ENCODE data around the gene MARK1.

Gene MARK1

DNA sequence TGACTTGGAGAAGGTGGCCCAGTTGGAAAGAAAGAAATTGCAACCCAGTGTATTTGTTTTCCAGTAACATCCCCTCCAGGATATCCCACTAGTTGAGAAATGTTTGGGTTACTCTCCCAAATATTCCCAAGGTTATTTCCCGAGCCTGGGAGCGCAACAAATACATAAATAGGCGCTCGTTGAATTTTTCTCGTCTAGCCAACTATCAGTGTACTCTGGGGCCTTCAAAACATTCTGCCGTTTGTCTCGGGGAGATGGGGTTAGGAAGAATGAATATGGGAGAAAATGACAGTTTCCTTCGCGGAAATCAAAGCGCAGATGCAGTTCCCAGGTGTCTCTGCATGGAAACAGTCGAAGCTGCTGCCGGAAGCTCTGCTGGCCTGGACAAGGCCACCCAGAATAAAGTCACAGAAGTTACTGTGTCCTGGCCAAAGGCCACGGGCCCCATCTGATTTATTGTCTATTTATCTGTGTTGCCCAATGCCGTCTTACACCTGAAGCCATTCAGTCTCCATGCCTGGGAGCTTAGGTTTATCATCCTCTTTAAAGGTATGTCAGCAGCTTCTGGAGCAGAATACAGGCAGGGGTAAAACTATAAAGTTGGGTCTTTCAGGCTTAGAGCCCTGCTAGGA, 163.2 kb downstream of the MARK1 start:
- DNase-seq (ENCODE audit: low spot score): no peak

DNA sequence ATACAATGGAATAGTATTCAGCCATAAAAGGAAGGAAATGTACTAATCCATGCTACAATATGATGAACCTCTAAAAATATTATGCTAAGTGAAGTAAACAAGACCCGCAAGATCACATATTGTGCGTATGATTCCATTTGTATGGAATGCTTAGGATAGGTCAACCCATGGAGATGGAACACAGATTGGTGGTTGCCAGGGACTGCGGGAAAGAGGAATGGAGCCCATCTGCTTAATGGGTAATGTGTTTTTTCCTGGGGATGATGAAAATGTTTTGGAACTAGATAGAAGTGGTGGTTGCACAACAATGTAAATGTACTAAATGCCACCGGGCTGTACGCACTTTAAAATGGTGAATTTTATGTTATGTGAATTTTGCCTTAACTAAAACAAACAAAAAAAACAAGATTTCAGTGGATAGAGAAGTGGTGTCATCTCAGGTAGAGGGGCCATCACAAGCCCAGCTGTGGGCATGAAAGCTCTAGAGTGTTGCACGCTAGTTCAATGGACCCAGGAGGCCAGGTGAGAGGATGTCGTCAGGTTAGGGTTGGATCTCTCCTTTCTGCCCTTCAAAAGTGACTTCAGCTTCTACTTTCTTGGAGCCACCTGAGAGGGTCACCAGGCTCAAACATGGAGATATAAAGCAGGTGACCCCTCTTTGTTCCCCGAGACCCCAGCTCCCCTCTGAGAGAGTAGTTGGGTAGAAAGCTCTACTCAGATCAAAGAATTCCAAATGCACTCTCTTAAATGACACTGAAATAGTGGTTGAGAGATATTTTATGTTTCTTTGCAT, 164.7 kb downstream of the MARK1 start:
- DNase-seq (ENCODE audit: low spot score): no peak

DNA sequence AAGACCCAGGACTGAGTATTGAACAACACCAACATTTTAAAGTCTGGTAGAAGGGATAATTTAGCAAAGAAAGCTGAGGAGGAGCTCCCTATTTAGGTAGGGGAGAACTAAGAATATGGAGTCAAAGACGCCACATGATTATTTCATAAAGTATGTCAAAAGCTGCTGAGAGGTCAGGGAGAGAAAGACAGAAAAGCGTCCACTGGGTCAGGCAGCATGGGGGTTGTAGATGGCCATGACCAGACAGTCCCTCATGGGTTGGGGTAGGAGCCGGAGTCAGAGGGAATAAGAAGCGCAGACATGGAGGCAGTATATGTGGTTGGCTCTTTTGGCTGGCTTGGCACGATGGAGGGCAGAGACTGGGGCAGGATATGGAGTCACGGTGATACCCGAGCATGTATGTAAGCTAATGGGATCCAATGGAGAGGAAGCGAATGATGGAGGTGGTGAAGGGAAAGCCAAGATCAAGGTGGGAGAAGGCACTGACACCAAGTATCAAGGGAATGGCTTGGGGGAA, 167.0 kb downstream of the MARK1 start:
- no peak for DNase-seq (ENCODE audit: low spot score)

DNA sequence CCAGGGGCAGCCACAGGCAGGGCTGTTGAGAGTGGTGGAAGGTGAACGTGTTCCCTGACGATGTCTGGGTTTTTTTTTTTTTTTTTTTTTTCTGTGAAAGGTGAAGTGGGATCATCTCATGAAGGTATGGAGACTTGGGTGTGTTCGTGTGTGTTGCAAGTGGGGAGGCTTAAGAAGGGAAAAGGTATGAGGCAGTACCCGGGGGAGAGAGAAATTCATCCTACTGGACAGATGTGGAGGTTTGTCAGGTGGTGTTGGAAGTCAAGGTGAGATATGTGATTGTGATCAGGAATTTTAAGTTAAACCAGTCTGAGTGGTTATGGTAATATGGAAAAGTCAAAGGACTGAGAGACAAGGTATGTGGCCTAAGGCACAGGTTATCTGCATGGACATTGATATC, 167.5 kb downstream of the MARK1 start:
- DNase-seq (ENCODE audit: low spot score): no peak

DNA sequence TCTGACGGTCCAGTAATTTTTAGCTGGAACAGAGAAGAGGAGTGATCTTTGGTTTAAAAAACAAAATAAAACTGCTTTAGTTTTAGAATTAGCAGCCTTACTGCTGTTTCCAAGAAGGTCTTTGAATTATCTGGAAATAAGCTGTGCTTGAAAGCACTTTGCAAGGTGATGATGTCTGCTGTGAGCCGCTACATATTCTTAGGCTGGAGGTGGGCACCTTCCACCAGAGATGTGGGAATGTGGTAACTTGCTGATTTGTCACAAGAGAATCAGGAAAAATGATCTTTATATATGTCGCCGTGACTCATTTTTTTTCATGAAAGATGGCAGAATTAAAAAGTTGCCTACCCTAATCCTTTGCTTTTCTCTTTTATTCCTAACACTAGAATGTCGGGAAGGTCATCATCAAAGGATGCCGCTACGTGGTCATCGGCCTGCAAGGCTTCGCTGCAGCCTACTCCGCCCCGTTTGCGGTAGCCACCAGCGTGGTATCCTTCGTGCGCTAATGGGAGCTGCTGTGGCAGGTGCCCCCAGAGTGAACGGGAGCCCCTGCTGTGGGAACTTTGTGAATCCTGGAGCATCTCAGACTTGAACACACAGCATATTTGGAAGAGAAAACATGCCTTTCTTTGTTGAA, 168.4 kb downstream of the MARK1 start:
- no peak for DNase-seq (ENCODE audit: low spot score)

DNA sequence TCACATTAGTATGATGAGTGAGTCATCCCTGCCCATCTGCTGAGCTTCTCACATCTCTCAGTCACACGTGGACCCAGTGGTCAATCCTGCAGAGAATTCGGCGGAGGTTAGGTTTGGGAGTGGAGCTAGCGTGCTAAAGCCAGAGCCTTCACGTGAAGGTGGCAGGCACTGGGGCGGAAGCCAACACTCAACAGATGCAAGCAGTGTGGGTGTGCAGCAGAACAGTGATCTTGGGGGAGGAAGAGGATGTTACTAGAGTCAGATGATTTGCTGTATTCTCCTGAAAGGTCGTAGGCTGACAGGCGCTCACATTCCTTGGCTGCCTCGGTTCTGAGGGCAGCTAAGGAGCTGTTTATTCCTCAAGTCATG, 168.9 kb downstream of the MARK1 start:
- no peak for DNase-seq (ENCODE audit: low spot score)

DNA sequence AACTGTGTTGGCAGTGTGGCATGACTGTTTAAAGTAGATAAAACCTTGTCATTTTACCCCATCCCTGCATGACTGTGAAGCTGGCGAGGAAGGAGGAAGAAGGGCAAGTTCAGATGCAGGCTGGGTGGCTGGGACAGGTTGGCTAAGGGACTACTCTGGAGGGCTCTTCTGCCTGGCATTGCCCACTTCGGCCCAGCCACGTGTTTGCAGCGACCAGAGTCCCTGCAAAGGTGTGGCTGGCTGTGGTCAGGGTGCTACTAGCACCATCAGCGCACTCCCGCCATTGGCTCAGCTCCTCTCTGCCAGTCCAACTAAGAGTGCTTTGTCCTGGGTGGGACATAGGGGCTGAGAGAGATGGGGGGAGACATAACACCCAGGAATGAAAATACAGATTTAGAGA, 169.4 kb downstream of the MARK1 start:
- DNase-seq (ENCODE audit: low spot score): no peak

DNA sequence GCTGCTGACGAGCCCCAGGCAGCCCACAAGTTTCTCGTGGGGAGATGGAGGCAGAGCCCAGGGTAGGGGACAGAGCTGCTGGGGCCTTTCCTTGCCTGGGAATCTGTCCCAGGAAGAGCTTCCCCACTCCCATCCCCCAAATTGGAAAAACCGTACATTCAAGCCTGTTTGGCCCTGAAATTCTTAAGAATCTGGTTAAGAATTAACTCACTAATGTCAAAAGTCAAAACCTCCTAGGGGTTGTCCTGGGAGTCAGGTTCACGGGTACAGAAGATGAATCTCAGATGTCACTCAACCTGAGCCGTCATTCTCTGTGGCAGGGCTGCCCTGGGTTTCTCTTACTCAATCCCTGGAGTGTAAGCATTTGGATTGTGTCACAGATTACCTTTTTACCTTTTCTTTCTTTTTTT, 170.7 kb downstream of the MARK1 start:
- DNase-seq (ENCODE audit: low spot score): no peak

DNA sequence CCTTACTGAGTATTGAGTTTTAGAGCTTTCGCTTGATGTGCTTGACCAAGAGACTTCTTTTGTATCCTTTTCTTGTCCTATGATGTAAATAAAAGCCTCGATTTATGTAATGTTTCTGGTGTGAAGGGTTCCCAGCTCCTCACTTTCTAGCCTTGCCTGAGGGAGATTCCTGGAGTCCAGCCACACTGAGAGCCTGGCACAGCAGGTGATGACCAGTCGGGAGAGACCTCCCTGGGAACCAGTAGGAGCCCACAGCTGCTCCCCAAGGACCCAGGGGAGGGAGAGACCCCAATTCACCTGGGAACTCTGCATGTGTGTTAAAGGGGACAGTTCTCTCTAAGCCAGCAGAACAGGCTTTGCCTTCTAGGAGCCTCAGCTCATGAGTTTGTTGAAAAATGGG, 171.1 kb downstream of the MARK1 start:
- no peak for DNase-seq (ENCODE audit: low spot score)

DNA sequence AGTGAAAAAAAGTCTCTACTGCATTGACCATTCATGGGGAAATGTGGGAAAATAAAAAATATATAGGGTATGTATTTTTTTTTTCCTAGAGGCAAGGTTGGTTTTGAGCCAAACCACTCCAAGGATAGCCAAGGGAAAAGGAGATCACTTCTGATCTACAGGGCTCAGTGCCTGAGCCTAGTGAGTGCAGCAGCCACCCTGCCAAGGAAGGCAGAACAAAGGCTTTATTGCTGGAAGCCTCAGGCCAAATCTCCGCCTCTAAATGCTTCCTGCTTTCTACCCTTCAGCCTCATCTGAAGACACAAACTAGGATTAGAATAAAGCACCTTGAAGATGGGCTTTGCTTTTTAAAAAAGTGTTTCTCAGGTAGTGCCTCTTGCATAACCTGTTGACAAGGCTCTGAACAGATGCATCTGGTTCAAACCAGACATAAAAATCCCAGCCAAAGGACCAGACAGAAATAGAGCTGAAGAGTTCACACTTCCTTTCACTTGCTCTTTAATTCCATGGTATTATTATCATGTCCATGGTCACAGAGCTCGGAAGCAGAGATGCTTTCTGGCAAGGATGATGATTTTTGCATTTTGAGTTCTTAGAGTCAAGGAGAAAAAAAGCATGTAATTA, 172.7 kb downstream of the MARK1 start:
- DNase-seq (ENCODE audit: low spot score): no peak

DNA sequence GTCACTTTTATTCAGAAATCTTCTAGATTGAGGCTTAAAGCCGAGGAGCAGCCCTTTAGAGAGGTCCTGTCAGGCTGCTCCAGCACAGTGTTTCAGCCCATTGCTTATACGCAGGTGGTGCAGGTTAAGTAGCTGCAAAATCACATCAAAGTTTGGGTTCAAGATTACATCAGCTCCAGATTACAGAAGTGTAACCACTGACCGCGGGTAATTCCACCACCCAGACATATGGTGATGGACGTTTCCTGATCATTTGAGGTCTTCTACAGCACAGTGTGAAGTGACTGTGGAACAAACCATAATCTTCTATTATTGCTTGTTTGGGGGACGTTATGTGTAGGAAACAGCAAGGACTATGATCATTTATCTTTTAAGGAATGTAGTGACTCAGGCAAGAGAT, 174.0 kb downstream of the MARK1 start:
- no peak for DNase-seq (ENCODE audit: low spot score)

DNA sequence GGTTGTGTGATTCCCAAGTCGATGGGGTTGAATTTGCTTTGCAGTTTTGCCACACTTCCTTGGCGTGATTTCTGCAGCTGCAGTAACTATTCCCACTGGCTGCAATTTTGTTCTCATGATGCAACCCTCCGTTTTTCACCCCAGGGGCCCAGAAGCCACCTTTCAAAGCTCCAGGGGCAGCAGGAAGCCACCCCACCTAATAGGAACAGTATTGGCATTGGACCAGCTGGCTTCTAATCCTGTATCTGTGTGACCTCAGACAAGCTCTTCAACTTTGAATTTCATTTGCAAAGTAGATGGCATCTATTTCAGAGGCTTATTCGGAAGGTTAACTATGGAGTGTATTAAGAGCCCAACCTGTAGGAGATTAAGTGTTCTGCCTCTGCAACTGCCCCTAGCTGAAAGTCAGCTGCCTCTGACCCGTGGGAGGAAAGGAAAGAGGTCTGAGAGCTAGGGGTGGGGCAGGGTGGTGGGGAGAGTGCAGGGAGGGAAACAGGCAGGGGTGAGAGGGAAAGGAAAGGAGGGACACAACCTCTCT, 174.9 kb downstream of the MARK1 start:
- no peak for DNase-seq (ENCODE audit: low spot score)

DNA sequence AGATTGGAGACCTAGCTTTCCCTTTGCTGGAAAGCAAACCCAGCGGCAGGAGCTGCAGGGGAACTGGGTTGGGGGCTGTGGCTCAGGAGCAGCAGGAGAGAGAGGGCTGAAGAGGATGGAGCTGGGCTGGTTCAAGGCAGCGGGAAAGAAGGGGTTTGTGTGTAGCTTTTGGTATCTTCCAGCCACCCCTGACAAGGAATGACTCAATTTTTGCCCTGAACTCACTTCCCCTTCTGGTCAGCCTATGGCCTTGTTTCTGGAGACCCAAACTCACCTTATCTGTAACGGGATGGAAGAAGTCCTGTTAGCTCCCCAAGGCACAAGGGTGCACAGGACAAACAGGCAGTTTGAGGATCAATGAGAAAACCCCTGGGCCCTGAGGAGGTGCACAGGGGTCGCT, 175.4 kb downstream of the MARK1 start:
- DNase-seq (ENCODE audit: low spot score): no peak

DNA sequence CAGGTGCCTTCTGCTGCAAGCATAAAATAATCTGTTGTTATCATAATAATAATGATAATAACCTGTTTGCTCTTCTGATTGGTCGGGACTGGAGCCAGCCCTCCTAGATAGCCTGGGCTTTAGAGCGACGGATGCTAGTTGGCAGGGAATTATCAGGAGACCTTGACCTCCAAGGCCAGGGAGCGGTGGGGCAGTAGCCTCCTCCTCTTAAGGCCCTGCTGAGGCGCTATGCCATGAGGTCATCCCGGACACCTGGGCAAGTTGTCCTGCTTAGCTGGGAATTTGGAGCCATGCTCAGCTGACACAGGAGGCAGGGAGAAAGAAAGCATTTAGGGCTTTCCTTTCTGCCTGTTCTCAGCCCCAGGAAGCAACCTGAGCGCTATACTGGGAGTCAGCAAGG, 177.8 kb downstream of the MARK1 start:
- no peak for DNase-seq (ENCODE audit: low spot score)

DNA sequence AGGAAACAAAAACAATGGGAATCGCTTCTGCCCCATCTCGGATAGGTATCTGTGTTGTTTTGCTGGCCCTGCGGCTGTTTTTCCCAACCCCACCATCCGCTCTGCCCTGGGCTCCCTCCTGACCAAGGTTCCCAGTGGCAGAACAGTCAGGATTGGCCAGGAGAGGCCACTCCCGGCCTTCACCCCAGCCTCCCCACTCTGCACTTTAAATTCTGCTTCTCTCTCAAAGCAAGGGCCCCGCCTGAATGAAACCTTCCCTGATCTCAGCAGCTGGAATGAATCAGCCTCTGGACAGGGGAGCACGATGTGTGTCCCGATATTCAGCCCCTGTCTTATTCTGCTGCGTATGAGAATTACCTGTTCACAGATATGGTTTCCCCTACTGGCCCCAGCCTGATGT, 178.5 kb downstream of the MARK1 start:
- no peak for DNase-seq (ENCODE audit: low spot score)

DNA sequence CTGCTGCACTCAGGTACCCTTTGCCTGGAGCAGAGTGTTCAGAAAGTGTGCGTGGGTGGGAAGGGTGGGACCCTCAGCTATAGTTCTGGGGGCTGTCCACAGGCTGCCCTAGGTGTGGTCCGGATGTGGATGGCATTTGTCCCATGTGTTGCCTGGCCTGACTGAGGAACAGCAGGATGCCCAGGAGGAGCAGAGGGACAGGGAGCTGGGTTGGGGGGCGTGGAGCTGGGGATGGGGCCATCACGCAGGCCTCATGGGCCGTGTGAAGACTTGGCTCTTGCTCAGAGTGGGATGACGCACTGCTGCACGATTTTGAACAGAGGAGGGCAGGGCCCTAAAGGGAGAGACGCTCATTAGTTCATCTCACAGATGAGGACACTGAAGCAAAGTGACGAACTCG, 179.2 kb downstream of the MARK1 start:
- no peak for DNase-seq (ENCODE audit: low spot score)

DNA sequence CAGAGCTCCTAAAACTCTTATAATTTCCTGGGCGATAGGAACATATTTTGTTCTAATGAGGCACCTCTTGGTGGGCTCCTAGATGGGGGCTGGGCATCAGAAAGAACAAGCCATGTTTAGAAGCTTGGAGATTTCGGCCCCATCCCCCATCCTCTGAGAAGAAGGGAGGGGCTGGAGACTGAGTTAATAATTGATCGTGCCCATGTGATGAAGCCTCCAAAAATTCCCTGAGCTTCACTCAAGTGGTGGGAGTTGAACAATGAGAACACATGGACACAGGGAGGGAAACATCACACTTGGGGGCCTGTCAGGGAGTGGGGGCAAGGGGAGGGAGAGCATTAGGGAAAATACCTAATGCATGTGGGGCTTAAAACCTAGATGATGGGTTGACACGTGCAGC, 180.3 kb downstream of the MARK1 start:
- no peak for DNase-seq (ENCODE audit: low spot score)

DNA sequence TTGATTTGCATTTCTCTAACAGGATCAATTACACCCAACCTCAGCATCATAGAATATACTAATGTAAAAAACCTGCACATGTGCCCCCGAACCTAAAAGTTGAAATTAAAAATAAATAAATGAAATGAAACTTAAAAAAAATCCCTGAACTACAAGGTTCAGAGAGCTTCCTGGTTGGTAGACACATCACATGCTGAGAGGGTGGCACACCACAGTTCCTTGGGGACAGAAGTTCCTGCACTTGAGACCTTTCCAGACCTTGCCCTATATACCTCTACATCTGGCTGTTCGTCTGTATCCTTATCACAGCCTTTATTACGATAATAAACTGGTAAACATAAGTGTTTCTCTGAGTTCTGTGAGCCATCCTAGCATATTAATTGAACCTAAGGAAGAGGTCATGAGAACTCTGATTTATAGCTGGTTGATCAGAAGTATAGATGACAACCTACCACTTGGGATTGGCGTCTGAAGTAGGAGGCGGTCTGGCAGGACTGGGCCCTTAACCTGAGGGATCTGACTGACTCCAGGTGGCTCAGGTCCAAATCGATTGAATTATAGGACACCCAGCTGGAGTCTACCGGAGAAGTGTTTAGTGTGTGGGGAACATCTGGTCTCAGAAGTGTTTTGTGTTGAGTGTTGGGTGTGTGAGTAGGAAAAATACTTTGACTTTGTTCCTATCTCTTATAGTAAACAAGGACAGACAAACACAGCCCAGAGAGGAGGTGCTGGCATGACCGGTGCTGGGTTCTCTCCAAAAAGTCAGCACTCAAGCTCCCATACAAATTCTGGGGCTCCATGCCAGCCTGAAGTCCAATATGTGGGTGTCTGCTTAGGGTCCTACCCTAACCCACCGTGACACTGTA, 181.2 kb downstream of the MARK1 start:
- no peak for DNase-seq (ENCODE audit: low spot score)

DNA sequence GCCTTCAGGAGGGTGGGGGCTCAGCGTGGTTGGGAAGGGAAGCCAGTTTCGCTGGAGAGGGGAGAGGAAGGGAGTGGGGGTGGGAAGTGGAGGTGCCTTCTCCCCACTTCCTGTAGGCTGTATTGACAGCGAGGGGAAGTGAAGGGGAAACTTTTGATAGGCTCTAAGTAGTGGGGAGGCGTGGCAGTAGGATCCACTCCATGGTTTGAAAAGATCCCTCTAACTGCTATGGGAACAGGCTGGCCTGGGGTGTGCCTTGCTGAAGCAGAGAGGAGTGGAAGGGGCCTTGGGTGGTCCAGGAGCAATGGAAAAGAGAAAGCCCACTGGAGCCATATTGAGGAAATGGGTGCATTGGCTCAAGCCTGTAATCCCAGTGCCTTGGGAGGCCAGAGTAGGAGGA, 182.4 kb downstream of the MARK1 start:
- no peak for DNase-seq (ENCODE audit: low spot score)

DNA sequence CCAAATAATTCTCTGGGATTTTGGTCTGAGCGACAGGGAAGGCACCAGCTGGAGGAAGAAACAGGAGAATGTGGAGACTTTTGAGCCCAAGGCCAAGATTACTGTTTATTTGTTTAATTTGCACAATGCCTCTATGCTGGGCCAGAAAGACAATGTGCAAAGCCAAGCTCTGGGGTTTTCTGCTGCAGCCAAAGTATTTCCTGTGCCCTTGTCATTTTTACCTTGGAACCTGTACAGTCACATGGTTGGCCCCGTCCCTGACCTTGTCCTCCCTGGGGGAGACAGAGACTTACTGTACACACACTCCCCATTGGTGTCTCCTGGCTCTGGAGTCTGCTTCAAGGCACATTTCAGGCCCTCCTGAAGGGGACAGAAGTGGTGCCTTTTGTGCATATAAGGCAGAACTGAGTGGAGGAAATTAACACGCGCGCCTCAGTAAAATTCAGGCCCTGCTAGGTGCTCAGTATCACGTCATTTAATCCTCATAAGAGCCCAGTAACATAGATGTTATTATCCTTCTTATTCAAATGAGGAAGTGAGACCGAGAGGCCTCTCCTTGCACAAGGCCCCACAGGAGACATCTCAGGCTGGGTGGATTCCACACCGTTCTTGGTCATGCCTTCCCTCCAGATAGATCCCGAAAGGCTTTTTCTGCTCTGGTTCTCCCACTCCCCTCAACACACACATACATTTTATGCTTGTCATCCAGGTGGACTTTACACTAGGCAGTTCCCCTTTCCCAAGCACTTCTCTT, 183.3 kb downstream of the MARK1 start:
- no peak for DNase-seq (ENCODE audit: low spot score)

Measured in left forelimb (tissue), 1 donor.